Measurements from ENCODE around the gene SPAST. TPM values are rescaled to one million over a fixed set of nuclear protein-coding genes. Genes with fewer than 3 reads are reported as not detected.
"Not testable (repeated sequence)": the region's sequence is repeated elsewhere in the genome, so short reads cannot be mapped to it uniquely, and the experiment has no call there.

Gene SPAST
- 21.8 and 23.0 TPM in 2 replicates for total RNA-seq
- polyA plus RNA-seq, result 10.9 and 12.7 TPM in 2 replicates

- no peaks in the 10 kb centered on the region for H3K27me3 ChIP-seq
- H3K9me3 ChIP-seq (ENCODE audit: low read depth), result no peaks in the 10 kb centered on the region
- H3K4me3 ChIP-seq, result peak within 1 kb of the TSS; percentile 90
- DNase-seq (ENCODE audit: low read depth in 1 of 2, low spot score in 1 of 2), result peak; percentile 97 to 98
- H3K4me1 ChIP-seq (ENCODE audit: low read depth), result peaks cover 5% of the 10 kb centered on the region
- H3K36me3 ChIP-seq, result no peaks in the 10 kb centered on the region
- peak; percentile 41 for TF ChIP-seq CTCF (IDR thresholded peaks at IDR 0.05; ENCODE audit: low read depth, low read length)
- H3K27ac ChIP-seq, result peak within 1 kb of the TSS; percentile 90
Observed at GRCh38 chr2:32063310-32064020, at the start of gene SPAST. SPAST (plus strand) TSS chr2:32063556; CDS start chr2:32063832, 276 bp downstream.

- not testable (repeated sequence) for H3K4me3 ChIP-seq; H3K27ac ChIP-seq; H3K9me3 ChIP-seq (ENCODE audit: low read depth); DNase-seq (ENCODE audit: low read depth in 1 of 2, low spot score in 1 of 2); H3K27me3 ChIP-seq; H3K4me1 ChIP-seq (ENCODE audit: low read depth)
- H3K36me3 ChIP-seq, result peaks cover 31% of the 10 kb centered on the region
Observed at GRCh38 chr2:32018789-32019482, 44.4 kb upstream of the SPAST start.

GRCh38 chr2:32034198-32034887 is 29.0 kb upstream of the SPAST start:
- peak in 1 of 2 donors; percentile 6 for DNase-seq (ENCODE audit: low read depth in 1 of 2, low spot score in 1 of 2)
- H3K27ac ChIP-seq, H3K4me3 ChIP-seq: not testable (repeated sequence)

GRCh38 chr2:32039447-32040219 is 23.7 kb upstream of the SPAST start, which contains the start of gene DPY30:
DPY30 (minus strand) TSS chr2:32039805; CDS start chr2:32039456, 349 bp downstream.
- no peaks in the 10 kb centered on the region for H3K9me3 ChIP-seq (ENCODE audit: low read depth)
- H3K27me3 ChIP-seq, result no peaks in the 10 kb centered on the region
- H3K36me3 ChIP-seq, result no peaks in the 10 kb centered on the region
- TF ChIP-seq CTCF (IDR thresholded peaks at IDR 0.05; ENCODE audit: low read depth, low read length), result no peak
- H3K4me3 ChIP-seq, result peak within 1 kb of the TSS; percentile 99
- H3K4me1 ChIP-seq (ENCODE audit: low read depth), result peaks cover 6% of the 10 kb centered on the region
- H3K27ac ChIP-seq, result peak within 1 kb of the TSS; percentile 82
- DNase-seq (ENCODE audit: low read depth in 1 of 2, low spot score in 1 of 2), result peak; percentile 96 to 97

More at GRCh38 chr2:32034198-32034887, 29.0 kb upstream of the SPAST start:
- H3K4me1 ChIP-seq (ENCODE audit: low read depth); H3K36me3 ChIP-seq; H3K9me3 ChIP-seq (ENCODE audit: low read depth); H3K27me3 ChIP-seq: not testable (repeated sequence)

GRCh38 chr2:32043561-32043960 is 19.8 kb upstream of the SPAST start:
- no peaks in the 10 kb centered on the region for H3K36me3 ChIP-seq
- TF ChIP-seq CTCF (IDR thresholded peaks at IDR 0.05; ENCODE audit: low read depth, low read length), result no peak

GRCh38 chr2:32051836-32052439 is 11.4 kb upstream of the SPAST start:
- H3K36me3 ChIP-seq, result no peaks in the 10 kb centered on the region
- TF ChIP-seq CTCF (IDR thresholded peaks at IDR 0.05; ENCODE audit: low read depth, low read length), result no peak
- no peaks in the 10 kb centered on the region for H3K4me1 ChIP-seq (ENCODE audit: low read depth)
- H3K27ac ChIP-seq, result no peak overlapping the region
- H3K27me3 ChIP-seq, result no peaks in the 10 kb centered on the region
- H3K9me3 ChIP-seq (ENCODE audit: low read depth), result no peaks in the 10 kb centered on the region
- DNase-seq (ENCODE audit: low read depth in 1 of 2, low spot score in 1 of 2), result no peak
- no peak overlapping the region for H3K4me3 ChIP-seq

More at GRCh38 chr2:32043561-32043960, 19.8 kb upstream of the SPAST start:
- Histone ChIP-seq H3K9me3 (ENCODE audit: low read depth) (no peaks in the 10 kb centered on the region), H3K4me3 (no peak overlapping the region), H3K27me3 (no peaks in the 10 kb centered on the region), H3K27ac (no peak overlapping the region), H3K4me1 (ENCODE audit: low read depth) (peaks cover 5% of the 10 kb centered on the region)
- DNase-seq (ENCODE audit: low read depth in 1 of 2, low spot score in 1 of 2), result no peak

GRCh38 chr2:32054583-32054982 is 8.8 kb upstream of the SPAST start:
- not testable (repeated sequence) for H3K9me3 ChIP-seq (ENCODE audit: low read depth); H3K27ac ChIP-seq

More at GRCh38 chr2:32054583-32054982, 8.8 kb upstream of the SPAST start:
- not testable (repeated sequence) for DNase-seq (ENCODE audit: low read depth in 1 of 2, low spot score in 1 of 2); H3K4me3 ChIP-seq; H3K36me3 ChIP-seq; H3K27me3 ChIP-seq; H3K4me1 ChIP-seq (ENCODE audit: low read depth)

All from cardiac muscle cell (in vitro differentiated cells and primary cell).